Esophagus squamous epithelium (tissue), 4 donors: ENCODE data around the gene SIRPA.

Experiments
- CTCF ChIP-seq, 6 experiments: fragments of 450-650 bp in 4 of 6; fragments of 200-600 bp in 2 of 6; sonication (generic) in 2 of 6; IDR thresholded peaks; one replicate each; pipeline ENCODE4 v1.5.1; 2016 to 2019; ENCODE audit warnings: antibody characterized with exemption in 6 of 6, mild to moderate bottlenecking in 4 of 6, moderate library complexity in 4 of 6
- POLR2A ChIP-seq, 4 donors: fragments of 450-650 bp; IDR thresholded peaks; one replicate each; pipeline ENCODE4 v1.6.1; 2017; ENCODE audit warnings: antibody characterized with exemption in 4 of 4, mild to moderate bottlenecking in 4 of 4, moderate library complexity in 3 of 4

- TF ChIP-seq CTCF (IDR thresholded peaks at IDR 0.05) (peak; percentile 82 to 92 (median 88)), POLR2A (IDR thresholded peaks at IDR 0.05) (no peak)
These were observed 70.5 kb downstream of the SIRPA start for GRCh38 chr20:1965520-1966351.
